Pancreas (tissue), 10 donors: Measurements from ENCODE around the gene EYA4. TPM values are rescaled to one million over a fixed set of nuclear protein-coding genes. Genes with fewer than 3 reads are reported as not detected.
A peak's percentile ranks its signal among the peaks of the same experiment; 100 is the strongest.

ENCODE experiments used
- ATAC-seq, 4 donors: fragments of 200-7000 bp; cut with Tn5 transposase; one replicate each; pipeline versions ENCODE4 v1.8.0 to v1.9.1; 2020; ENCODE audit warnings: mild to moderate bottlenecking in 4 of 4, moderate library complexity in 4 of 4
- DNase-seq, 6 donors: peaks; one replicate each; pipeline ENCODE4 v3.0.0-alpha.2; 2020
- FAIRE-seq: peaks from 2 replicates; lab custom pipeline; 2012; peaks lifted over from hg19 to GRCh38; lab: Jason Lieb, UNC
- H3K27ac ChIP-seq, 4 donors: fragments of 200-600 bp; sonication (generic); 1 replicate in 3 of 4; 2 replicates in 1 of 4; pipeline versions ENCODE4 v1.5.0 to v1.8.0; 2020
- H3K27me3 ChIP-seq, 4 donors: fragments of 200-600 bp; one replicate each; pipeline ENCODE4 v1.8.0; 2021
- H3K36me3 ChIP-seq, 3 donors: fragments of 200-600 bp; sonication (generic) in 1 of 3; one replicate each; pipeline versions ENCODE4 v1.5.0 to v1.8.0; 2020 to 2021
- H3K4me1 ChIP-seq, 3 donors: fragments of 200-600 bp; one replicate each; pipeline ENCODE4 v1.8.0; 2021
- H3K4me3 ChIP-seq, 4 donors: fragments of 200-600 bp; sonication (generic) in 2 of 4; one replicate each; pipeline versions ENCODE4 v1.5.0 to v1.8.0; 2020 to 2021
- H3K9me3 ChIP-seq, 4 donors: fragments of 200-600 bp; one replicate each; pipeline ENCODE4 v1.8.0; 2021
- WGBS, 2 donors: extraction: QIAGEN DNeasy Blood & Tissue Kit; methylation state at CpG; one replicate each; pipeline ENCODE4 v1.1.7; 2013; 5-methylcytosine and 5-hydroxymethylcytosine counted together
- intact Hi-C, 3 donors: fragments of 100-400 bp; cut with DNase I; formaldehyde crosslinking; loops; one replicate each; pipeline versions ENCODE4 v1.11.1 to v1.14.2; 2022
- polyA plus RNA-seq, 2 donors: library from polyadenylated mRNA; stranded (reverse); fragments of 200-250 nt; gene quantifications; one replicate each; pipeline ENCODE4 v1.2.3, GENCODE V29; 2013
- total RNA-seq, 6 donors: library from RNA; stranded (reverse); fragmentation: NEBNext Ultra II Directional in 4 of 6; extraction: Animal tissue kit (Norgen Biotek cat#: 25700) in 4 of 6; gene quantifications; one replicate each; pipeline versions ENCODE4 v1.2.1 to v1.2.4, GENCODE V29; 2021 to 2023
- TF ChIP-seq, protein P1 (sequence below), 4 donors: fragments of 200-600 bp; sonication (generic) in 3 of 4; IDR thresholded peaks; one replicate each; pipeline versions ENCODE4 v1.5.0 to v1.8.0; 2021; ENCODE audit warnings: antibody characterized with exemption in 4 of 4
- donor health status: healthy with polysubstance abuse.
- donor health status: DM: no; HTN: no; CAD: no; lungs with moderate emphysema.
- donor health status: DM: no; HTN: no; CAD: no.
- donor health status: control.
- donor health status: control.
- donor health status: Bipolar disorder and iron deficiency.
- donor health status: DM: yes; HTN: yes; CAD: no.
- donor health status: DM: no; HTN: no; CAD: no.
- donor health status: DM: no; HTN: no; CAD: no.
- donor health status: DM: yes; HTN: yes; CAD: no.

EYA4 gene
- total and polyA plus RNA-seq, 8 donors: 0.08 to 1.3 (median 0.19) TPM

DNA sequence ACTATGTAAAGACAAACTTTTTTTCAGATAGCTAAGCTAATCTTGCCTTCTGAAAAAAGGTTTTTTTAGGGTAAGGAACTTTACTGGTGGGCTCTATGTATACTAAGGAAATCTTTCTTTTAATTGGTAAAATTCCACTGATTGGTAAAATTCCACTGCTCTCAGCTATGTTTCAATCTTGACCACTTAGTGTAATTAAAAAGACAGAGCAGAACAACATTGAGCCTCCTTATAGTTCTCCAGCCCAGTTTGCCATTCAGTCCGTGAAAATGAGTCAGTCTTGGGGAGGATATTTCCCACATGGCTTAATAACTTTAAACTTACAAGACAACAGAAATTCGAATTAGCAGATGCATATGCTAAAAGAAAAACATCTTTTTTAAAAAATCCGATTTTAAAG lies 92.7 kb downstream of the EYA4 start:
- FAIRE-seq (no peak), DNase-seq (no peak), ATAC-seq (no peak)
- Histone ChIP-seq H3K27me3 (no peaks in the 10 kb centered on the region), H3K36me3 (no peaks in the 10 kb centered on the region), H3K4me3 (no peak overlapping the region), H3K9me3 (no peaks in the 10 kb centered on the region), H3K27ac (no peak overlapping the region), H3K4me1 (no peaks in the 10 kb centered on the region)
- 47 to 66% methylated on average over 3 of the region's 3 CpGs for WGBS, 2 donors
- TF ChIP-seq, protein P1, sequence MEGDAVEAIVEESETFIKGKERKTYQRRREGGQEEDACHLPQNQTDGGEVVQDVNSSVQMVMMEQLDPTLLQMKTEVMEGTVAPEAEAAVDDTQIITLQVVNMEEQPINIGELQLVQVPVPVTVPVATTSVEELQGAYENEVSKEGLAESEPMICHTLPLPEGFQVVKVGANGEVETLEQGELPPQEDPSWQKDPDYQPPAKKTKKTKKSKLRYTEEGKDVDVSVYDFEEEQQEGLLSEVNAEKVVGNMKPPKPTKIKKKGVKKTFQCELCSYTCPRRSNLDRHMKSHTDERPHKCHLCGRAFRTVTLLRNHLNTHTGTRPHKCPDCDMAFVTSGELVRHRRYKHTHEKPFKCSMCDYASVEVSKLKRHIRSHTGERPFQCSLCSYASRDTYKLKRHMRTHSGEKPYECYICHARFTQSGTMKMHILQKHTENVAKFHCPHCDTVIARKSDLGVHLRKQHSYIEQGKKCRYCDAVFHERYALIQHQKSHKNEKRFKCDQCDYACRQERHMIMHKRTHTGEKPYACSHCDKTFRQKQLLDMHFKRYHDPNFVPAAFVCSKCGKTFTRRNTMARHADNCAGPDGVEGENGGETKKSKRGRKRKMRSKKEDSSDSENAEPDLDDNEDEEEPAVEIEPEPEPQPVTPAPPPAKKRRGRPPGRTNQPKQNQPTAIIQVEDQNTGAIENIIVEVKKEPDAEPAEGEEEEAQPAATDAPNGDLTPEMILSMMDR (IDR thresholded peaks at IDR 0.05): no peak
- intact Hi-C loops: no loop called here

DNA sequence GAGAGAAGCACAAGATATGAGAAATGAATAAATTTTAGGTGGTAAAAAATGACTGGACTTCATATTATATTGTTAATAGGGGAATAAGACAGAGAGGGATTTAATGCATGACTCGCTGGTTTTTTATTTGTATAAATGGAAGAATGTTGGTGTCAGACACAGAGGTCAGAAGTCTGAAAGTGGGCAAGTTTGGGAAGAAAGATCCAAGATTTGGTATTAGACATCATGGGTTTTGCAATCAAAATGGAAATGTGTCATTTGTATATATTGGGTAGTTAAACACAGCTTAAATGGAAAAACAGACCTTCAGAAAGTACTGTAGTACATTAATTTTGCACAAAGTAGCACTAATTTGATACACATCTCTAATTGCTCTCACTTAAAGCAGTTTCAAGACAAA lies 96.2 kb downstream of the EYA4 start:
- DNase-seq: no peak
- Histone ChIP-seq H3K36me3 (no peaks in the 10 kb centered on the region), H3K27me3 (no peaks in the 10 kb centered on the region), H3K27ac (no peak overlapping the region), H3K4me3 (no peak overlapping the region), H3K9me3 (no peaks in the 10 kb centered on the region), H3K4me1 (no peaks in the 10 kb centered on the region)
- TF ChIP-seq, protein P1 (IDR thresholded peaks at IDR 0.05): no peak
- 76 to 77% methylated on average over 1 of the region's 1 CpG for WGBS, 2 donors
- intact Hi-C loops: no loop called here
- ATAC-seq: no peak
- FAIRE-seq: no peak

DNA sequence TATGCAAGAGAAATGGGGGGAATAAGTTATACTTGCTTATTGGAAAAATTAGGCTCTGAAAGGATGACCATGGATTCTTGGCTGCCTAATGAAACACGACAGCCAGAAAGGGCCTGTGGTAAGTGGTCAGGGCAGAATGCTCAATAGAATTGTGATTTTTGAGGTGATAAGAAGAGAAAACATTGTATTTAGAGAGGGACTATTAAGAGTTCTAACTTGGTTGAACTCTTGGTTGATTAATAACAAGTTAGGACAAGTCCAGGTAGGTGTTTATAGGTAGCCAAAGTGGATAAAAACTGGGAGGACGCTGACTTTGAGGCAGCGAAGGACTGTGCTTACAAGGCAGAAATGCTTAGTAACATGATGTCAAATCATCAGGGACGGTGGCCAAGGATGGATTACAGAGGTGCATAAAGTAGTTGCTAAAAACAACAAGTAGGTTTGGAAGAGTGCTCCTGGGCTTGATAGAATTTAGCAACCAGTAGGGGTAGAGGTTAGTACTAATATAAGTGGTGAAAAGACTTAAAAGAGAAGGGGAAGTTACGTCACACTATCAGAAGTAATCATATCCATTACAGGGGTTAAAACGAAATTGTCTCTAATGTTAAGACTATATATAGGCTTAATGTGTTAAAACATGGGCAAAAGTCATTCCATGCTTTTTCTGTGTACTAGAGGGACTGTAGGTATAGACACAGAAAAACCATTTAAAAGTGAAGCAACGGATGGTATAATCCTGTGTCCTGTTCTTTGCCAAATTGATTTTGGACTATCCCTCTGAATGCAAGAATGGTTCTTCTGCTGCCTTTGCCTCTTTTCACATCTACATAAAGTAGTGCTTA lies 98.6 kb downstream of the EYA4 start:
- WGBS, 2 donors: 50 to 63% methylated on average over 7 of the region's 7 CpGs
- FAIRE-seq (no peak), DNase-seq (no peak), ATAC-seq (no peak)
- Histone ChIP-seq H3K36me3 (no peaks in the 10 kb centered on the region), H3K4me1 (no peaks in the 10 kb centered on the region), H3K9me3 (no peaks in the 10 kb centered on the region), H3K27ac (no peak overlapping the region), H3K27me3 (no peaks in the 10 kb centered on the region), H3K4me3 (no peak overlapping the region)
- intact Hi-C loops: no loop called here
- TF ChIP-seq, protein P1 (IDR thresholded peaks at IDR 0.05): no peak

DNA sequence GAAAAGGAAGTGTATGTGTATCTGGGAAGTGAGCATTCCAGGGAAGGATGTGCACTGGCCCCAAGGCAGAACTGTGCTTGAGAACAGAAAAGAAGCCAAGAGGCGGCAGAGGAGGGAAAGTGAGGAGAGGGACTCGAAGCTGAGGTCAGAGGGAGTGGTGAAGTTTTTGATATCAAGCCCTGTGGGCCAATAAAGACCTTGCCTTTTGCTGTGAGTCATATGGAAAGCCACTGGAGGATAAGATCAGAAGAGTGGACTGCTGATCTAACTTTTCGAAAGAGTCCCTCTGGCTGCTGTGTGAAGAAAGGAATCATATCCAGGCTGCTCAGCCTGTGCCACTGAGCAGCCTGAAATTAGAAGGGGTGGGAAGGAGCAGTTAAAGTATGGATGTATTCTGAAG lies 99.4 kb downstream of the EYA4 start:
- H3K27ac ChIP-seq: peak overlapping the region in 1 of 4 donors; percentile 28

More for the DNA sequence above, 99.4 kb downstream of the EYA4 start:
- Histone ChIP-seq H3K27me3 (no peaks in the 10 kb centered on the region), H3K9me3 (no peaks in the 10 kb centered on the region), H3K4me1 (no peaks in the 10 kb centered on the region), H3K36me3 (no peaks in the 10 kb centered on the region), H3K4me3 (no peak overlapping the region)
- intact Hi-C loops: no loop called here
- FAIRE-seq (no peak), DNase-seq (no peak), ATAC-seq (peak in 1 of 4 donors; percentile 43)
- TF ChIP-seq, protein P1 (IDR thresholded peaks at IDR 0.05): no peak
- 66 to 75% methylated on average over 3 of the region's 3 CpGs for WGBS, 2 donors
